ENCODE measurements around the gene SLC6A5.

DNA sequence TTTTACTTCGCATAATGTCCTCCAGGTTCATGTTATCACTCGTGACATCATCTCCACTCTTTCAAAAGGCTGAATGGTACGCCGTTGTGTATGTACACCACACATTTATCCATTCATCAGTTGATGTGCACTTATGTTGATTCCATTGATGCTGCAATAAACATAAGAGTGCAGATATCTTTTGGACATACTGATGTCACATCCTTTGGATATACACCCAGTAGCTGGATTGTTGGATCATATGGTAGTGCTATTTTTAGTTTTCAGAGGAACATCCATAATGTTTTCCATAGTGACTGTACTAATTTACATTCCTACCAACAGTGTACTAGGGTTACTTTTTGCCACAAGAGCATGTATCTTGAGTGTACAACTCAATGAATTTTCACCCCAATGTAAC, 45.0 kb downstream of the SLC6A5 start:
- TF ChIP-seq, protein P1, sequence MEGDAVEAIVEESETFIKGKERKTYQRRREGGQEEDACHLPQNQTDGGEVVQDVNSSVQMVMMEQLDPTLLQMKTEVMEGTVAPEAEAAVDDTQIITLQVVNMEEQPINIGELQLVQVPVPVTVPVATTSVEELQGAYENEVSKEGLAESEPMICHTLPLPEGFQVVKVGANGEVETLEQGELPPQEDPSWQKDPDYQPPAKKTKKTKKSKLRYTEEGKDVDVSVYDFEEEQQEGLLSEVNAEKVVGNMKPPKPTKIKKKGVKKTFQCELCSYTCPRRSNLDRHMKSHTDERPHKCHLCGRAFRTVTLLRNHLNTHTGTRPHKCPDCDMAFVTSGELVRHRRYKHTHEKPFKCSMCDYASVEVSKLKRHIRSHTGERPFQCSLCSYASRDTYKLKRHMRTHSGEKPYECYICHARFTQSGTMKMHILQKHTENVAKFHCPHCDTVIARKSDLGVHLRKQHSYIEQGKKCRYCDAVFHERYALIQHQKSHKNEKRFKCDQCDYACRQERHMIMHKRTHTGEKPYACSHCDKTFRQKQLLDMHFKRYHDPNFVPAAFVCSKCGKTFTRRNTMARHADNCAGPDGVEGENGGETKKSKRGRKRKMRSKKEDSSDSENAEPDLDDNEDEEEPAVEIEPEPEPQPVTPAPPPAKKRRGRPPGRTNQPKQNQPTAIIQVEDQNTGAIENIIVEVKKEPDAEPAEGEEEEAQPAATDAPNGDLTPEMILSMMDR (conservative IDR thresholded peaks at IDR 0.05; ENCODE audit: low read depth, low read length): no peak
- no peak for TF ChIP-seq SMC3 (IDR thresholded peaks at IDR 0.05; ENCODE audit: low read depth, low read length)
- no peak for TF ChIP-seq POLR2A (IDR thresholded peaks at IDR 0.05; ENCODE audit: low read depth, low read length)
- no peak for TF ChIP-seq RFX5 (IDR thresholded peaks at IDR 0.05; ENCODE audit: low read depth, low read length)
- TF ChIP-seq RAD21 (IDR thresholded peaks at IDR 0.05; ENCODE audit: low read length): no peak
- no peak for TF ChIP-seq RCOR1 (IDR thresholded peaks at IDR 0.05; ENCODE audit: insufficient replicate concordance, low read length)
- no peak for TF ChIP-seq NFE2L2 (IDR thresholded peaks at IDR 0.05; ENCODE audit: low read depth, low read length)
- no peak for TF ChIP-seq CEBPB (IDR thresholded peaks at IDR 0.05; ENCODE audit: low read depth, low read length)
- no peak for TF ChIP-seq BHLHE40 (IDR thresholded peaks at IDR 0.05; ENCODE audit: low read depth, low read length)
- TF ChIP-seq CHD1 (IDR thresholded peaks at IDR 0.05; ENCODE audit: low read depth, low read length): no peak

Data from IMR-90 (cell line).